ENCODE measurements around the gene ETDC.
"Not testable (repeated sequence)": the region's sequence is repeated elsewhere in the genome, so short reads cannot be mapped to it uniquely, and the experiment has no call there.

ETDC gene

GRCh38 chrX:135304741-135305140 is 4.5 kb upstream of the ETDC start:
- DNase-seq (ENCODE audit: insufficient read length, low spot score) (no peak), FAIRE-seq (no peak)
- TF ChIP-seq SPI1 (IDR thresholded peaks at IDR 0.05; ENCODE audit: low read depth, low read length) (no peak), POU2F2 (IDR thresholded peaks at IDR 0.05; ENCODE audit: low read depth, low read length) (no peak), TAF1 (IDR thresholded peaks at IDR 0.05; ENCODE audit: low read depth, low read length) (no peak), PAX5 (IDR thresholded peaks at IDR 0.05; ENCODE audit: insufficient read depth, low read length, severe bottlenecking) (no peak), POLR2A (IDR thresholded peaks at IDR 0.05; ENCODE audit: low read depth, low read length) (no peak), POLR2AphosphoS5 (IDR thresholded peaks at IDR 0.05; ENCODE audit: low read depth, low read length) (no peak)

DNA sequence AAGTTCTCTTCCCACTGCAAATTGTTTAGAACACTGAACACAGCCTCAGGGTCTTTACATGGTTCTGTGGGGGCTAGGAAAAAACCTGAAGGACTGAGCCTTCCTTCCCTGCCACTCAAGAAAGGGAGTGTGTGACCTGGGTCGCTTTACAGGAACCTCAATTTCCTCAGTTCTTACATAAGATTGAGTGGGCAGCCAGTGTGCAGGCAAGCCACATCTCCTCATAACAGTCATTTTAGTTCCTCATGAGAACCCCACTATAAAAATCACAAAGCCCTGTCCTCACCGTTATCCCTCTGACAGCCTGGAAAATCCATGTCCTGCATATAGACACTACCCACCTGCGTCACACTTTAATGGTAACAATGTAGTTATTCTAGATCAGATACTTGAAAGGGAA is 2.1 kb upstream of the ETDC start:
- no peak for TF ChIP-seq TAF1 (IDR thresholded peaks at IDR 0.05; ENCODE audit: low read depth, low read length)
- TF ChIP-seq POLR2AphosphoS5 (IDR thresholded peaks at IDR 0.05; ENCODE audit: low read depth, low read length) = no peak
- TF ChIP-seq SPI1 (IDR thresholded peaks at IDR 0.05; ENCODE audit: low read depth, low read length) = no peak
- no peak for TF ChIP-seq POU2F2 (IDR thresholded peaks at IDR 0.05; ENCODE audit: low read depth, low read length)
- TF ChIP-seq POLR2A (IDR thresholded peaks at IDR 0.05; ENCODE audit: low read depth, low read length) = no peak
- TF ChIP-seq PAX5 (IDR thresholded peaks at IDR 0.05; ENCODE audit: insufficient read depth, low read length, severe bottlenecking) = no peak
- DNase-seq (ENCODE audit: insufficient read length, low spot score) (no peak), FAIRE-seq (no peak)

DNA sequence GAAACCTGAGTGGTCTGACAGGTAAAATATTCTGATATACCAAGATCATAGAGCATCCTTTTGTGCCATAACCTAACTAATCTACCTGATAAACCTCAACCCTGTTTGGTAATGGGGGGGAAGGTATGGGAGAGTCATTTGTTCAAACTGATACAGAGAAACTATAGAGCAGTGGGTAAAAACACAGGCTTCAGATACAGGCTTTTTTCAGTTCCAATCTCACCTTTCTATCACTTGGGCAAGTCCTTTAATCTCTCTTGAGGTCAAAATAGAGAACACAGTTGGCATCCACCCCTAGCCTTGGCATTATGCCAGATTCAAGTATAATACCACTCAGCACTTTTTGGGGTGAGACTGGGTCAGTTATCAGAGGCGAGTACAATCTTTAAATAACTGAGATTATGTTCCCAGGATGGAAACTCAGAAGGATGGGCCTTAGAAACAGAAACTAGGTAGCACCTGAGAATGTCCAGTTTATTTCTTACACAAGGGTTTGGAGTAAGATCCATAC is 880 bp upstream of the ETDC start:
- DNase-seq (ENCODE audit: insufficient read length, low spot score) (no peak), FAIRE-seq (peak; percentile 69)
- TF ChIP-seq TAF1 (IDR thresholded peaks at IDR 0.05; ENCODE audit: low read depth, low read length) = no peak
- no peak for TF ChIP-seq POU2F2 (IDR thresholded peaks at IDR 0.05; ENCODE audit: low read depth, low read length)
- no peak for TF ChIP-seq SPI1 (IDR thresholded peaks at IDR 0.05; ENCODE audit: low read depth, low read length)
- no peak for TF ChIP-seq POLR2AphosphoS5 (IDR thresholded peaks at IDR 0.05; ENCODE audit: low read depth, low read length)
- no peak for TF ChIP-seq POLR2A (IDR thresholded peaks at IDR 0.05; ENCODE audit: low read depth, low read length)
- TF ChIP-seq PAX5 (IDR thresholded peaks at IDR 0.05; ENCODE audit: insufficient read depth, low read length, severe bottlenecking) = no peak

GRCh38 chrX:135315864-135316263 is 6.6 kb downstream of the ETDC start:
- FAIRE-seq (peak; percentile 20), DNase-seq (ENCODE audit: insufficient read length, low spot score) (no peak)
- TF ChIP-seq POLR2A (IDR thresholded peaks at IDR 0.05; ENCODE audit: low read depth, low read length) (no peak), POU2F2 (IDR thresholded peaks at IDR 0.05; ENCODE audit: low read depth, low read length) (no peak), POLR2AphosphoS5 (IDR thresholded peaks at IDR 0.05; ENCODE audit: low read depth, low read length) (no peak), TAF1 (IDR thresholded peaks at IDR 0.05; ENCODE audit: low read depth, low read length) (no peak), PAX5 (IDR thresholded peaks at IDR 0.05; ENCODE audit: insufficient read depth, low read length, severe bottlenecking) (no peak), SPI1 (IDR thresholded peaks at IDR 0.05; ENCODE audit: low read depth, low read length) (no peak)

GRCh38 chrX:135324463-135324862 is 15.2 kb downstream of the ETDC start:
- no peak for FAIRE-seq
- TF ChIP-seq TAF1 (IDR thresholded peaks at IDR 0.05; ENCODE audit: low read depth, low read length) = no peak
- TF ChIP-seq SPI1 (IDR thresholded peaks at IDR 0.05; ENCODE audit: low read depth, low read length) = no peak
- TF ChIP-seq POLR2A (IDR thresholded peaks at IDR 0.05; ENCODE audit: low read depth, low read length) = no peak
- TF ChIP-seq PAX5 (IDR thresholded peaks at IDR 0.05; ENCODE audit: insufficient read depth, low read length, severe bottlenecking) = no peak
- TF ChIP-seq POU2F2 (IDR thresholded peaks at IDR 0.05; ENCODE audit: low read depth, low read length) = no peak
- no peak for TF ChIP-seq POLR2AphosphoS5 (IDR thresholded peaks at IDR 0.05; ENCODE audit: low read depth, low read length)
- DNase-seq (ENCODE audit: insufficient read length, low spot score) = no peak

DNA sequence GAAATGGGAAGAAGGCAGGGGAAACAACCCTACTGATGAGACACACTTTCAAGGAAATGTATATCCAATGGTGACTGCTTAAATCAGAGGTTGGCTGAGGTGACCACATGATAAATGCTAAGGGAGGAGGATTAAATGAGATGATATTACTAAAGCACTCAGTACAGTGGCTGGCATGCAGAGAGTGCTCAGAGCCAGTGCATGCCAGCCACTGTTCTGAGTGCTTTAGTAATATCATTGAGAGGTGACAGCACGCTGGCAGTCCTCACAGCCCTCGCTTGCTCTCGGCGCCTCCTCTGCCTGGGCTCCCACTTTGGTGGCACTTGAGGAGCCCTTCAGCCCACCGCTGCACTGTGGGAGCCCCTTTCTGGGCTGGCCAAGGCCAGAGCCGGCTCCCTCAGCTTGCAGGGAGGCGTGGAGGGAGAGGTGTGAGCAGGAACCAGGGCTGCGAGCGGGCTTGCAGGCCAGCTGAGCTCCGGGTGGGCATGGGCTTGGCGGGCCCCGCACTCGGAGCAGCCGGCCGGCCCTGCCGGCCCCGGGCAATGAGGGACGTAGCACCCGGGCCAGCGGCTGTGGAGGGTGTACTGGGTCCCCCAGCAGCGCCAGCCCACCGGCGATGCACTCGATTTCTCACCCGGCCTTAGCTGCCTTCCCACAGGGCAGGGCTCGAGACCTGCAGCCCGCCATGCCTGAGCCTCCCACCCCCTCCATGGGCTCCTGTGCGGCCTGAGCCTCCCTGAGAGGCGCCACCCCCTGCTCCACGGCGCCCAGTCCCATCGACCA is 15.9 kb downstream of the ETDC start:
- not testable (repeated sequence) for DNase-seq (ENCODE audit: insufficient read length, low spot score); FAIRE-seq

GRCh38 chrX:135327299-135327698 is 18.0 kb downstream of the ETDC start:
- FAIRE-seq = no peak
- TF ChIP-seq PAX5 (IDR thresholded peaks at IDR 0.05; ENCODE audit: insufficient read depth, low read length, severe bottlenecking) (no peak), SPI1 (IDR thresholded peaks at IDR 0.05; ENCODE audit: low read depth, low read length) (no peak)
- no peak for DNase-seq (ENCODE audit: insufficient read length, low spot score)

DNA sequence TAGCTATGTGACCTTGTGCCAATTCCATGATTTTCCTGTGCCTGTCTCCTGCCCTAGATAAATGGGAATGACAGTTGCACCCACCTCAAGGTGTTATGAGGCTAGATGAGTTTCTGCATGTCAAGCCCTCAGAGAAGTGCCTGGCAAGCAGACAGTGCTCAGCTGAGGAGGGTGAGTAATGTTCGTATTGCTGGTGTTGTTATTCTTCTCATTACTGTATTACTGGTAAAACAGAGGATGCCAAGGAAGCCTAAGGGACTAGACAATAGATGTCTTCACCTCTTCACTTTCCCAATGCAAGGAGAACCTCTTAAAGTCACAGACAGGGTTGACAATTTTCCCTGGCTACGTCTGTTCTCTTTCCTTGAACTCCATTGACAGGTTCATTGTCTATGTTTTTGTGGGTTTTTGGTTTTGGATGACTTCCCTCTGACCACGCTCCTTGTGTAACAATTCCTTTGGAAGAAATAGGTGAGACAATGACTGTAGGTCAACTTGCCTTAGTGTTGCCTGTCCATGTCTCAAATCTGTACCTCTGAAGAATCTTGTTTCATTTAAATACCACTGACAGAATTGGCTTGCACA is 19.2 kb downstream of the ETDC start:
- FAIRE-seq = no peak
- DNase-seq (ENCODE audit: insufficient read length, low spot score) = no peak
- no peak for TF ChIP-seq POLR2AphosphoS5 (IDR thresholded peaks at IDR 0.05; ENCODE audit: low read depth, low read length)
- TF ChIP-seq POLR2A (IDR thresholded peaks at IDR 0.05; ENCODE audit: low read depth, low read length) = no peak
- no peak for TF ChIP-seq POU2F2 (IDR thresholded peaks at IDR 0.05; ENCODE audit: low read depth, low read length)
- no peak for TF ChIP-seq SPI1 (IDR thresholded peaks at IDR 0.05; ENCODE audit: low read depth, low read length)
- TF ChIP-seq TAF1 (IDR thresholded peaks at IDR 0.05; ENCODE audit: low read depth, low read length) = no peak

- no peak for TF ChIP-seq TAF1 (IDR thresholded peaks at IDR 0.05; ENCODE audit: low read depth, low read length)
- TF ChIP-seq POLR2AphosphoS5 (IDR thresholded peaks at IDR 0.05; ENCODE audit: low read depth, low read length) = no peak
- TF ChIP-seq SPI1 (IDR thresholded peaks at IDR 0.05; ENCODE audit: low read depth, low read length) = no peak
- no peak for TF ChIP-seq POLR2A (IDR thresholded peaks at IDR 0.05; ENCODE audit: low read depth, low read length)
- TF ChIP-seq PAX5 (IDR thresholded peaks at IDR 0.05; ENCODE audit: insufficient read depth, low read length, severe bottlenecking) = no peak
- TF ChIP-seq POU2F2 (IDR thresholded peaks at IDR 0.05; ENCODE audit: low read depth, low read length) = no peak
- DNase-seq (ENCODE audit: insufficient read length, low spot score) (no peak), FAIRE-seq (no peak)
Observed at GRCh38 chrX:135330706-135331105, 21.4 kb downstream of the ETDC start.

DNA sequence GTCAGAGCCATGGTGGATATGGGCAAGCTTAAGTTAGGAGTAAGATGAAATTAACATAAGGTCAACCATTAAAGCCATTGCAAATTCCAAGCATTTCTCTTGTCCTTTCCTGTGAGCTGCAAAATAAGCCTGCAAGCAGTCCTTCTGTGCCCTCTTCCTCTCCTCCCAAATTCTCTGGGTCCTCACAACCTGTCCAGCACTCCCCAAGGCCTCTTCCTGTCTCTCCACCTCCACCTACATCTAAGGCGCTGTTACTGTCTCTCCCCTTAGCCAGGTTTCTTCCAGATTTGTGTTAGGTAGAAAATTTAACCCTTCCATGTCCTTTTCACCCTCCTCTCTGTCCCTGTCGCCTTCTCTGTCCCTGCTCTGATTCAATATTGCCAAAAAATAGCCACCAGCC is 22.2 kb downstream of the ETDC start:
- FAIRE-seq (no peak), DNase-seq (ENCODE audit: insufficient read length, low spot score) (no peak)
- TF ChIP-seq POLR2A (IDR thresholded peaks at IDR 0.05; ENCODE audit: low read depth, low read length) (no peak), POLR2AphosphoS5 (IDR thresholded peaks at IDR 0.05; ENCODE audit: low read depth, low read length) (no peak), SPI1 (IDR thresholded peaks at IDR 0.05; ENCODE audit: low read depth, low read length) (no peak), POU2F2 (IDR thresholded peaks at IDR 0.05; ENCODE audit: low read depth, low read length) (no peak), TAF1 (IDR thresholded peaks at IDR 0.05; ENCODE audit: low read depth, low read length) (no peak), PAX5 (IDR thresholded peaks at IDR 0.05; ENCODE audit: insufficient read depth, low read length, severe bottlenecking) (no peak)
